ENCODE data around the gene RELN. TPM values are rescaled to one million over a fixed set of nuclear protein-coding genes. Genes with fewer than 3 reads are reported as not detected.

The RELN gene
- total and polyA plus RNA-seq, 10 of the 15 experiments (the other 5 are each of a cell fraction or from before 2014, with no cell fraction given) = 0.11 to 0.21 TPM; not detected in 8

GRCh38 chr7:103932389-103932788, 57.1 kb downstream of the RELN start:
- no peak for DNase-seq (ENCODE audit: low read depth, low spot score)
- ChIA-PET RAD21 (ENCODE audit: unreplicated experiment) (no interaction called here), SMC1A (ENCODE audit: uncharacterized antibody, unreplicated experiment) (no interaction called here), CTCF (no interaction called here), POLR2A (no interaction called here)
- H3K4me3 ChIP-seq = no peak overlapping the region
- no peaks in the 10 kb centered on the region for H3K9me3 ChIP-seq (replicated peaks; ENCODE audit: control insufficient read depth, insufficient read depth, low read length)
- ATAC-seq = no peak
- BruUV-seq (replicated peaks) = no TSS peak
- intact Hi-C loops (cut with micrococcal nuclease; ENCODE audit: unreplicated experiment) = no loop called here
- no peaks in the 10 kb centered on the region for H4K20me1 ChIP-seq (ENCODE audit: control insufficient read depth, insufficient read depth)
- H3K9ac ChIP-seq (ENCODE audit: control insufficient read depth, insufficient read depth, low read length) = no peak overlapping the region
- no peak overlapping the region for H3K27ac ChIP-seq (ENCODE audit: control insufficient read depth, insufficient read depth)
- no peaks in the 10 kb centered on the region for H3K4me1 ChIP-seq (ENCODE audit: control insufficient read depth, insufficient read depth, low read length)
- no peak overlapping the region for H2AFZ ChIP-seq (ENCODE audit: control insufficient read depth, low read depth, low read length)
- no peak for FAIRE-seq
- H3K4me2 ChIP-seq (ENCODE audit: control insufficient read depth, insufficient read depth) = no peak overlapping the region
- no peaks in the 10 kb centered on the region for H3K36me3 ChIP-seq (ENCODE audit: control insufficient read depth in 2 of 2, insufficient read depth in 2 of 2, low read length in 1 of 2)
- H3K79me2 ChIP-seq (ENCODE audit: control insufficient read depth, insufficient read depth, low read length) = no peaks in the 10 kb centered on the region
- WGBS (ENCODE audit: insufficient coverage, insufficient replicate concordance, low lambda C conversion rate, missing lambda C conversion rate) = 22% methylated on average over 2 of the region's 2 CpGs
- no peak for TF ChIP-seq SP1 (IDR thresholded peaks at IDR 0.05; ENCODE audit: low read depth, low read length)
- TF ChIP-seq PKNOX1 (IDR thresholded peaks at IDR 0.05) = peak; percentile 64; the same call in 1 of the 2 replicates
- H3K27me3 ChIP-seq (replicated peaks in 1 of 2; ENCODE audit: control insufficient read depth in 2 of 2, insufficient read depth in 2 of 2, low read length in 1 of 2) = no peaks in the 10 kb centered on the region
- in situ Hi-C loops (cut with MboI) = no loop called here

- FAIRE-seq (no peak), DNase-seq (ENCODE audit: low read depth, low spot score) (no peak), ATAC-seq (no peak)
- intact Hi-C loops (cut with micrococcal nuclease; ENCODE audit: unreplicated experiment) (no loop called here), in situ Hi-C loops (cut with MboI) (no loop called here)
- ChIA-PET RAD21 (ENCODE audit: unreplicated experiment) (no interaction called here), POLR2A (no interaction called here), SMC1A (ENCODE audit: uncharacterized antibody, unreplicated experiment) (no interaction called here), CTCF (no interaction called here)
- no peak overlapping the region for H3K4me2 ChIP-seq (ENCODE audit: control insufficient read depth, insufficient read depth)
- H4K20me1 ChIP-seq (ENCODE audit: control insufficient read depth, insufficient read depth) = no peaks in the 10 kb centered on the region
- 0% methylated on average over 1 of the region's 1 CpG for WGBS (ENCODE audit: insufficient coverage, insufficient replicate concordance, low lambda C conversion rate, missing lambda C conversion rate)
- no peak overlapping the region for H3K27ac ChIP-seq (ENCODE audit: control insufficient read depth, insufficient read depth)
- H2AFZ ChIP-seq (ENCODE audit: control insufficient read depth, low read depth, low read length) = no peak overlapping the region
- no peaks in the 10 kb centered on the region for H3K4me1 ChIP-seq (ENCODE audit: control insufficient read depth, insufficient read depth, low read length)
- no peaks in the 10 kb centered on the region for H3K27me3 ChIP-seq (replicated peaks in 1 of 2; ENCODE audit: control insufficient read depth in 2 of 2, insufficient read depth in 2 of 2, low read length in 1 of 2)
- no peaks in the 10 kb centered on the region for H3K36me3 ChIP-seq (ENCODE audit: control insufficient read depth in 2 of 2, insufficient read depth in 2 of 2, low read length in 1 of 2)
- BruUV-seq (replicated peaks) = no TSS peak
- no peaks in the 10 kb centered on the region for H3K9me3 ChIP-seq (replicated peaks; ENCODE audit: control insufficient read depth, insufficient read depth, low read length)
- no peaks in the 10 kb centered on the region for H3K79me2 ChIP-seq (ENCODE audit: control insufficient read depth, insufficient read depth, low read length)
- no peak overlapping the region for H3K9ac ChIP-seq (ENCODE audit: control insufficient read depth, insufficient read depth, low read length)
- H3K4me3 ChIP-seq = no peak overlapping the region
- TF ChIP-seq KDM1A (IDR thresholded peaks at IDR 0.05; ENCODE audit: borderline replicate concordance) (no peak), LARP7 (IDR thresholded peaks at IDR 0.05) (no peak), SRF (IDR thresholded peaks at IDR 0.05; ENCODE audit: low read depth in 2 of 2, low read length in 2 of 2) (no peak), EZH2 (IDR thresholded peaks at IDR 0.05; ENCODE audit: borderline replicate concordance, control insufficient read depth, low read depth, low read length) (no peak), SREBF2 (IDR thresholded peaks at IDR 0.05; ENCODE audit: low read length) (no peak)
- TF ChIP-seq, protein P1, sequence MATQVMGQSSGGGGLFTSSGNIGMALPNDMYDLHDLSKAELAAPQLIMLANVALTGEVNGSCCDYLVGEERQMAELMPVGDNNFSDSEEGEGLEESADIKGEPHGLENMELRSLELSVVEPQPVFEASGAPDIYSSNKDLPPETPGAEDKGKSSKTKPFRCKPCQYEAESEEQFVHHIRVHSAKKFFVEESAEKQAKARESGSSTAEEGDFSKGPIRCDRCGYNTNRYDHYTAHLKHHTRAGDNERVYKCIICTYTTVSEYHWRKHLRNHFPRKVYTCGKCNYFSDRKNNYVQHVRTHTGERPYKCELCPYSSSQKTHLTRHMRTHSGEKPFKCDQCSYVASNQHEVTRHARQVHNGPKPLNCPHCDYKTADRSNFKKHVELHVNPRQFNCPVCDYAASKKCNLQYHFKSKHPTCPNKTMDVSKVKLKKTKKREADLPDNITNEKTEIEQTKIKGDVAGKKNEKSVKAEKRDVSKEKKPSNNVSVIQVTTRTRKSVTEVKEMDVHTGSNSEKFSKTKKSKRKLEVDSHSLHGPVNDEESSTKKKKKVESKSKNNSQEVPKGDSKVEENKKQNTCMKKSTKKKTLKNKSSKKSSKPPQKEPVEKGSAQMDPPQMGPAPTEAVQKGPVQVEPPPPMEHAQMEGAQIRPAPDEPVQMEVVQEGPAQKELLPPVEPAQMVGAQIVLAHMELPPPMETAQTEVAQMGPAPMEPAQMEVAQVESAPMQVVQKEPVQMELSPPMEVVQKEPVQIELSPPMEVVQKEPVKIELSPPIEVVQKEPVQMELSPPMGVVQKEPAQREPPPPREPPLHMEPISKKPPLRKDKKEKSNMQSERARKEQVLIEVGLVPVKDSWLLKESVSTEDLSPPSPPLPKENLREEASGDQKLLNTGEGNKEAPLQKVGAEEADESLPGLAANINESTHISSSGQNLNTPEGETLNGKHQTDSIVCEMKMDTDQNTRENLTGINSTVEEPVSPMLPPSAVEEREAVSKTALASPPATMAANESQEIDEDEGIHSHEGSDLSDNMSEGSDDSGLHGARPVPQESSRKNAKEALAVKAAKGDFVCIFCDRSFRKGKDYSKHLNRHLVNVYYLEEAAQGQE (IDR thresholded peaks at IDR 0.05; ENCODE audit: low read depth, low read length) = no peak
- TF ChIP-seq, protein P2, sequence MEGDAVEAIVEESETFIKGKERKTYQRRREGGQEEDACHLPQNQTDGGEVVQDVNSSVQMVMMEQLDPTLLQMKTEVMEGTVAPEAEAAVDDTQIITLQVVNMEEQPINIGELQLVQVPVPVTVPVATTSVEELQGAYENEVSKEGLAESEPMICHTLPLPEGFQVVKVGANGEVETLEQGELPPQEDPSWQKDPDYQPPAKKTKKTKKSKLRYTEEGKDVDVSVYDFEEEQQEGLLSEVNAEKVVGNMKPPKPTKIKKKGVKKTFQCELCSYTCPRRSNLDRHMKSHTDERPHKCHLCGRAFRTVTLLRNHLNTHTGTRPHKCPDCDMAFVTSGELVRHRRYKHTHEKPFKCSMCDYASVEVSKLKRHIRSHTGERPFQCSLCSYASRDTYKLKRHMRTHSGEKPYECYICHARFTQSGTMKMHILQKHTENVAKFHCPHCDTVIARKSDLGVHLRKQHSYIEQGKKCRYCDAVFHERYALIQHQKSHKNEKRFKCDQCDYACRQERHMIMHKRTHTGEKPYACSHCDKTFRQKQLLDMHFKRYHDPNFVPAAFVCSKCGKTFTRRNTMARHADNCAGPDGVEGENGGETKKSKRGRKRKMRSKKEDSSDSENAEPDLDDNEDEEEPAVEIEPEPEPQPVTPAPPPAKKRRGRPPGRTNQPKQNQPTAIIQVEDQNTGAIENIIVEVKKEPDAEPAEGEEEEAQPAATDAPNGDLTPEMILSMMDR (IDR thresholded peaks at IDR 0.05 in 2 of 3, conservative IDR thresholded peaks at IDR 0.05 in 1 of 3; ENCODE audit: control insufficient read depth in 2 of 3, extremely low read depth in 1 of 3, insufficient read depth in 1 of 3, low read depth in 3 of 3, low read length in 3 of 3) = no peak
- TF ChIP-seq, protein P3, sequence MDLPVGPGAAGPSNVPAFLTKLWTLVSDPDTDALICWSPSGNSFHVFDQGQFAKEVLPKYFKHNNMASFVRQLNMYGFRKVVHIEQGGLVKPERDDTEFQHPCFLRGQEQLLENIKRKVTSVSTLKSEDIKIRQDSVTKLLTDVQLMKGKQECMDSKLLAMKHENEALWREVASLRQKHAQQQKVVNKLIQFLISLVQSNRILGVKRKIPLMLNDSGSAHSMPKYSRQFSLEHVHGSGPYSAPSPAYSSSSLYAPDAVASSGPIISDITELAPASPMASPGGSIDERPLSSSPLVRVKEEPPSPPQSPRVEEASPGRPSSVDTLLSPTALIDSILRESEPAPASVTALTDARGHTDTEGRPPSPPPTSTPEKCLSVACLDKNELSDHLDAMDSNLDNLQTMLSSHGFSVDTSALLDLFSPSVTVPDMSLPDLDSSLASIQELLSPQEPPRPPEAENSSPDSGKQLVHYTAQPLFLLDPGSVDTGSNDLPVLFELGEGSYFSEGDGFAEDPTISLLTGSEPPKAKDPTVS (IDR thresholded peaks at IDR 0.05; ENCODE audit: low read depth, low read length) = no peak
Observed at GRCh38 chr7:103929901-103930311, 59.6 kb downstream of the RELN start.

All from GM12878 (cell line).